ENCODE results near the gene GUK1.

DNA sequence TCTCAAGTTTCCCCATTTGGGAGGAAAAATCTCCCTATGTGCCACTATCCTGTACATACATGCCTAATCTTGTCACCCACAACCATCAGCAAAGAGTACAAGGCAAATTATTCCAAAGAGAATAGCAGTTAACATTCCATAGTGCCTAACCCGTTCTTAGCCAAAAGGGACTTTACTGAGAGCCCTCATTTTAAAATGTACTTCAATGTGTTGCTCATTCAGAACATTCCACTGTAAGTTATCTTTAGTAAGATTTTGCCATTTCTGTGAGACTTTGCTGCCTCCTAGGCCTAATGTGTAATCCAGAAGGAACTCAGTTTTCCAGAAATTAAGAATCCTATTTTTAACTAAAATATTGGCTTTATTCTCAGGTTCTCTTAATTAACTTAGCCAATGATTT lies 19.7 kb upstream of the GUK1 start:
- TF ChIP-seq POLR2A (IDR thresholded peaks at IDR 0.05) (no peak), CTCF (IDR thresholded peaks at IDR 0.05) (no peak)

All from uterus (tissue), 2 donors.